Mucosa of stomach (tissue), 1 donor: ENCODE measurements around the gene ALDH8A1.

ENCODE experiments used
- H3K27me3 ChIP-seq: one replicate; pipeline ENCODE4 v1.7.0; 2013; ENCODE audit warnings: mild to moderate bottlenecking, low read length; ENCODE audit not compliant: control insufficient read depth, insufficient read depth
- H3K36me3 ChIP-seq: one replicate; pipeline ENCODE4 v1.7.0; 2013; ENCODE audit warnings: low read length; ENCODE audit not compliant: control insufficient read depth, insufficient read depth
- H3K4me1 ChIP-seq: one replicate; pipeline ENCODE4 v1.7.0; 2013; ENCODE audit warnings: mild to moderate bottlenecking, low read length; ENCODE audit not compliant: control insufficient read depth, insufficient read depth
- H3K4me3 ChIP-seq: one replicate; pipeline ENCODE4 v1.7.0; 2013; ENCODE audit warnings: low read length
- H3K9ac ChIP-seq: one replicate; pipeline ENCODE4 v1.7.0; 2013; ENCODE audit warnings: mild to moderate bottlenecking, low read length, moderate library complexity
- H3K9me3 ChIP-seq: one replicate; pipeline ENCODE4 v1.7.0; 2013; ENCODE audit warnings: mild to moderate bottlenecking, low read length, moderate library complexity; ENCODE audit not compliant: control insufficient read depth
- donor health status: Pancreatic carcinoma.

Gene ALDH8A1

DNA sequence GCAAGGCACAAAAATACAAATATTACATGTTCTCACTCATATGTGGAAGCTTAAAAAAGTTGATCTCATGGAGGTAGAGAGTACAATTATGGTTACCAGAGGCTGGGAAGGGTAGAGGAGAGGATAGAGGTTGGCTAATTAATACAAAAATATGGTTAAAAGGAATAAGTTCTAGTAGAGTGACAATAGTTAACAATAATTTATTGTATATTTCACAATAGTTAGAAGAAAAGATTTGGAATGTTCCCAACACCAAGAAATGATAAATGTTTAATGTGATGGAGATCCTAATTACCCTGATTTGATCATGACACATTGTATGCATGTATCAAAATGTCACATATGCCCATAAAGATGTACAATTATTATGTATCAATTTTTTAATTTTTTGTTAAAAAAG, 1.8 kb downstream of the ALDH8A1 start:
- Histone ChIP-seq H3K9ac (no peak overlapping the region), H3K36me3 (no peaks in the 10 kb centered on the region), H3K4me3 (no peak overlapping the region), H3K4me1 (no peaks in the 10 kb centered on the region), H3K27me3 (no peaks in the 10 kb centered on the region), H3K9me3 (no peaks in the 10 kb centered on the region)

- H3K4me1 ChIP-seq: no peaks in the 10 kb centered on the region
- no peaks in the 10 kb centered on the region for H3K9me3 ChIP-seq
- no peaks in the 10 kb centered on the region for H3K27me3 ChIP-seq
- H3K4me3 ChIP-seq: no peak overlapping the region
- no peaks in the 10 kb centered on the region for H3K36me3 ChIP-seq
- no peak overlapping the region for H3K9ac ChIP-seq
Observed at GRCh38 chr6:134945045-134945444, 4.9 kb downstream of the ALDH8A1 start.

GRCh38 chr6:134943522-134944111, 6.3 kb downstream of the ALDH8A1 start:
- H3K4me3 ChIP-seq: no peak overlapping the region
- H3K36me3 ChIP-seq: no peaks in the 10 kb centered on the region
- no peaks in the 10 kb centered on the region for H3K4me1 ChIP-seq
- no peak overlapping the region for H3K9ac ChIP-seq
- no peaks in the 10 kb centered on the region for H3K9me3 ChIP-seq
- no peaks in the 10 kb centered on the region for H3K27me3 ChIP-seq

DNA sequence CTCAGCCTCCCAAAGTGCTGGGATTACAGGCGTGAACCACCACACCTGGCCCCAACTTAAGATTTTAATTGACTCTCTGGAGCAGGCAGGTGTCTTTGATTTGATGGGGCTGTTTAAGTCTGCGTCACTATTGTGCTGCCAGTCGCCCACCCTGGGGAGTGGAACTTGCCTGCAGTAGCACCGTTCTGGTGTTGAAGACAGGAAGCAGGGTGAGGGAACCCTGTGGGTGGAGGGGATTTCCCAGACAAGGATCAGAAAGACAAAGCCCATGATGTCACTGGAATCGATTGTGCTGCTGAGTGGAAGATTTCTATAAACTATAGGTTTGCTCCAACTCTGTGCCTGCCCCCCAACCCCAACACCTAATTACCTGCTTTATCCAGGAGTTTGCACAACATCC, 11.0 kb downstream of the ALDH8A1 start:
- Histone ChIP-seq H3K36me3 (no peaks in the 10 kb centered on the region), H3K9me3 (no peaks in the 10 kb centered on the region), H3K4me1 (no peaks in the 10 kb centered on the region)

GRCh38 chr6:134937426-134937825, 12.5 kb downstream of the ALDH8A1 start:
- H3K4me1 ChIP-seq: no peaks in the 10 kb centered on the region
- no peaks in the 10 kb centered on the region for H3K9me3 ChIP-seq
- H3K9ac ChIP-seq: no peak overlapping the region
- no peak overlapping the region for H3K4me3 ChIP-seq
- no peaks in the 10 kb centered on the region for H3K27me3 ChIP-seq
- no peaks in the 10 kb centered on the region for H3K36me3 ChIP-seq

More for the DNA sequence above, 11.0 kb downstream of the ALDH8A1 start:
- Histone ChIP-seq H3K4me3 (no peak overlapping the region), H3K9ac (no peak overlapping the region), H3K27me3 (no peaks in the 10 kb centered on the region)

DNA sequence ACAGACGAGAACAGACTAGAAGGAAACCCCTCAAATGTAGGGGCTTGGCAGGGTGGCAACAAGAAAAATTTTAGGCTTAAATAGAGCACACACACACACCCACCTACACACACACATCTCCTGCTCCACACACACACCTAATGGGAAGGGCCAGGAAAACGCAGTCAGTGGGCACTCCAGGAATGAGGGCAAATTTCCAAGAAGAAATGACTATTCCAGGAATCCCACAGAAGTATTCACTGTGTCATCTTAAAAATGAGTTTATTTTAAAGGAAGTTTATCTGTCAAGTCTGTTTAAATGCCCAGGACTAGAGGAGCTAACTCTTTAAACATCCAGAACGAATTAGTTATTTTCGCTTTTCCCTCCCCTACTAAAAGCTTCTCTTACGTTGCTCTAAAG, 13.0 kb downstream of the ALDH8A1 start:
- no peaks in the 10 kb centered on the region for H3K4me1 ChIP-seq
- H3K36me3 ChIP-seq: no peaks in the 10 kb centered on the region
- H3K27me3 ChIP-seq: no peaks in the 10 kb centered on the region
- no peak overlapping the region for H3K9ac ChIP-seq
- no peak overlapping the region for H3K4me3 ChIP-seq
- no peaks in the 10 kb centered on the region for H3K9me3 ChIP-seq

DNA sequence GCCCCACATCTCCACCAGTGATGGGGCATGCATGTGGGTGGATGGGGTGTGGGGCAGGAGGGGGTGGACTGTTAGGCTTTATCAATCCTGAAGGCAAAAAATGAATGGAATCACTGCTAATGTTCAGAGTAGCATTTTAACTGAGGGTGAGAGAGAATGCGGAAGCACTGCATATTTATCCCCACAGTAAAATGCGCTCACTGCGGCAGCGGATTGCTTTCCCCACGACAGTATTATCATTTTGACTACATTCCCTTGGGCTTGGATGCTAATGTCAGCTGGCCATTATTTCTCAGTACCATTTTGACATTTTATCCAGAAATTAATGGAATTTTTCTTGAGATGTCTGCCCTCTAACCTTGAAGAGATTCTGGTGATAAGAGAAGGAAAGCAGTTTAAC, 13.4 kb downstream of the ALDH8A1 start:
- Histone ChIP-seq H3K36me3 (no peaks in the 10 kb centered on the region), H3K9ac (no peak overlapping the region), H3K27me3 (no peaks in the 10 kb centered on the region), H3K4me1 (no peaks in the 10 kb centered on the region), H3K4me3 (no peak overlapping the region), H3K9me3 (no peaks in the 10 kb centered on the region)

- H3K9ac ChIP-seq: no peak overlapping the region
- no peak overlapping the region for H3K4me3 ChIP-seq
- H3K9me3 ChIP-seq: no peaks in the 10 kb centered on the region
- no peaks in the 10 kb centered on the region for H3K4me1 ChIP-seq
- H3K27me3 ChIP-seq: no peaks in the 10 kb centered on the region
- no peaks in the 10 kb centered on the region for H3K36me3 ChIP-seq
Observed at GRCh38 chr6:134934793-134935485, 15.0 kb downstream of the ALDH8A1 start.

DNA sequence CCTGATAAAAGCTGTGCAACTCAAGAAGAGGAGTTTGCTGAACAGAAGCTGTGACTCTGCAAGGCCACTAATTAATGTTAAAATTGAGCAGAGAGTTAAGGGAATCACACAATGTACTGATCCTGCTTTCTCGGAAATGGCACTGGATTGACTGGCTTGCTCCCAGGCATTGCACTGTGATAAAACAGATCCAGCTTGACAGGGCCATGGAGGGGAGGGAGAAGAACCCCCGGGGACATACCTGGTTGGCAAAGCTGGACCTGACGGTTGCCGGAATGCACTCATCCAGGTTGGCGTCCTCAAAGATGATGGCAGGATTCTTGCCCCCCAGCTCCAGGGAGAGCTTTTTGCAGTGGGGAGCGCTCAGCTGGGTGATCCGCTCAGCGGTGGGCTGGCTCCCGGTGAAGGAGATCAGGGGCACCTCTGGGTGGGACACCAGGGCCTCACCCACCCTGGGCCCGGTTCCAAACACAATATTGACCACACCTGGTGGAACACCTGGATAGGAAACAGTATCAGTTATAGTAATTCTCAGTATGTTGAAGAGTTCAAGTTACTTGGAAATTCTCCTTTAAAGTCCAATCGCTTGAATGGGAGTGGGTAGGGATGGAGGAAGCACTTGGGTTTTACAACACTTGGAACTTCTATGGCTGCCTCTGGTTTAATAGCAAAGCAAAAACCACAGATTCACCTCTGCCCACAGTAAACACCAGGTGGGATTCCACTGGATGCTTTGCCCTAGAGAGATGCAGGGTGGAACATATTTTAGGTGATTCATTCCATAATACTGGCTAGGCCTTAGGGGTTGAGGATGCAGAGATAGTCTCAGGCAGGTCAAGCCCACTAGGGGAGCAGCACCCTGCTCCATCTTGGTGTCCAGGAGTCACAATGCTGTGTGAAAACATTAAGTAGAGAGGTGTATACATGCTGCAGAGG, 17.1 kb downstream of the ALDH8A1 start:
- Histone ChIP-seq H3K4me1 (no peaks in the 10 kb centered on the region), H3K4me3 (no peak overlapping the region), H3K9me3 (no peaks in the 10 kb centered on the region), H3K9ac (no peak overlapping the region), H3K36me3 (no peaks in the 10 kb centered on the region), H3K27me3 (no peaks in the 10 kb centered on the region)

DNA sequence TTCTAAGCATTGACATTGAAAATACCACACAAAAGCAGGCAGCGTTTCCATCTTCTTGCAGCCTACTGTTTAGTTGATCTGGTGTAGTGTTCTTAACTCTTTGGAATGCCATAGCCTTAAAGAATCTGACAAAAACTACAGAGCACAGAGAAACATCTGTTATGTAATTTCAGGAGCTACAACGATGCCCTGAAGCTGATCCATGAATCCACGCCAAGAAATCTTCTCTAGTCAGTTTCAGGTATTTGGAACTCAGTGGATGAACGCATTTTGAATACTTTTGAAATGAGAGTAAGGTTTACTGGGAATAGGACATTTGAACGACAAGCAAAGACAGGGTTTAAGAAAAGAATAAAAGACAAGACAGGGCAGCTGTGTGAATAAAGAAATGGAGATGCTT, 17.8 kb downstream of the ALDH8A1 start:
- no peaks in the 10 kb centered on the region for H3K27me3 ChIP-seq
- no peak overlapping the region for H3K9ac ChIP-seq
- H3K4me1 ChIP-seq: no peaks in the 10 kb centered on the region
- no peaks in the 10 kb centered on the region for H3K9me3 ChIP-seq
- H3K4me3 ChIP-seq: no peak overlapping the region
- H3K36me3 ChIP-seq: no peaks in the 10 kb centered on the region

- Histone ChIP-seq H3K36me3 (no peaks in the 10 kb centered on the region), H3K4me1 (no peaks in the 10 kb centered on the region), H3K9ac (no peak overlapping the region), H3K4me3 (no peak overlapping the region), H3K9me3 (no peaks in the 10 kb centered on the region), H3K27me3 (no peaks in the 10 kb centered on the region)
Observed at GRCh38 chr6:134930463-134930862, 19.4 kb downstream of the ALDH8A1 start.
